Fibroblast of skin of right quadriceps (primary cell): ENCODE data around the gene CACNA1D.
"Not testable (repeated sequence)": the region's sequence is repeated elsewhere in the genome, so short reads cannot be mapped to it uniquely, and the experiment has no call there.

ENCODE experiments used
- DNase-seq: peaks from one replicate; pipeline ENCODE4 v3.0.0-alpha.2; 2013

The CACNA1D gene

DNA sequence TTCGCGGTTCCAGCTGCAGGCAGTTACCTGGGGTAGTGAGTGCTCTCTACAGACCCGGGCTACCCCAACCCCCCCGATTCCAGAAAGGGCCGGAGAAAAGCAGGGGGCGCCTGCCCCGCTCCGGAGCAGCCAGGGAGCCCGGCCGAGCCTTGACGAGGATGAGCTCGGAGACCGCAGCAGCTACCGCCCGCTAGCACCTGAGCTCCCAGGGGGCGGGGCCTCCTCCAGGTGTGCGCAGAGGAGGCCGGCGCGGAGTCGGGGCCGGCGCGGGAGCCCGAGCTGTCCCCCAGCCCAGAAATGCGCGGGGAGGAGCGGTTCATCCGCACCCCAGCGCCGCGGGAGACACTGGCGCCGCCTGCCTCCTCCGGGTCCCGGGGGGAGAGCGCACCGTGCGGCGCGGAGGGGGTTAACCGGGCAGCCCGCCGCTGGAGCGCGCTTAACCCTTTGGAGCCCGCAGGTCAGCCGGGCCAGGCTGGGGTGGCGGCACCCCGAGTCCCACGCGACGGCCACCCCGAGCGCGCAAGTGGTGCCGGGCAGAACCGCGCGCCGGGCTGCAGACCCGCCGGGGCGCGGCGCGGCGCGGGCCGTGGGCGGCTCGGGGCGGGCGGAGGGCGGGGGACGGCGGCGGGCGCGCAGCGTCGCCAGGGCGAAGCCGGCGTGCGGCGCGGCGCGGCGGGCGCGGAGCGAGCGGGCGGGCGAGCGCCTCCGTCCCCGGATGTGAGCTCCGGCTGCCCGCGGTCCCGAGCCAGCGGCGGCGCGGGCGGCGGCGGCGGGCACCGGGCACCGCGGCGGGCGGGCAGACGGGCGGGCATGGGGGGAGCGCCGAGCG lies at the start of gene CACNA1D:
TSS of gene CACNA1D (plus strand) at position 649 of the 829 bp plus-strand sequence. CDS start 556 bp downstream, outside the sequence.
- no peak for DNase-seq

GRCh38 chr3:53457068-53457467 lies 37.3 kb upstream of the CACNA1D start:
- no peak for DNase-seq

DNA sequence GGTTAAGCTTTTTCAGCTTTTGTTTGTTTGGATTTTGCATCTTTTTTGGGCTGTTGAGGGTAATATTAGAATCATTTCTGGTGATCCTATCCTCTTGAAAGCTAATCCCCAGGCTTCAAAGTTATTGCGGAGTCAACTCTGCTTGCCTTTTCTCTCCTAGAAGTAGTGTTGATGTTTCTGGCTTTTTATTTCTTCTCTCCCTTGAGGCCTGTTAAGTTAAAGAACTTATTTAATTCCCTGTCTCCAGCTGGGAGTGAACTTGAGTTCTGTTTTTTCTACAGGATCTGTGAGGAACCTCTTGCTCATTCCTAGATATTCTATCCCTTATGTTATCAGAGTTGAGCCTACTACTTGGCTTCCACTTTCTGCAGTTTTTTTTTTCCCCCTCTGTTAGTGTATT lies 34.1 kb upstream of the CACNA1D start:
- no peak for DNase-seq

- DNase-seq, result no peak
Observed at GRCh38 chr3:53464424-53464823, 30.0 kb upstream of the CACNA1D start.

DNA sequence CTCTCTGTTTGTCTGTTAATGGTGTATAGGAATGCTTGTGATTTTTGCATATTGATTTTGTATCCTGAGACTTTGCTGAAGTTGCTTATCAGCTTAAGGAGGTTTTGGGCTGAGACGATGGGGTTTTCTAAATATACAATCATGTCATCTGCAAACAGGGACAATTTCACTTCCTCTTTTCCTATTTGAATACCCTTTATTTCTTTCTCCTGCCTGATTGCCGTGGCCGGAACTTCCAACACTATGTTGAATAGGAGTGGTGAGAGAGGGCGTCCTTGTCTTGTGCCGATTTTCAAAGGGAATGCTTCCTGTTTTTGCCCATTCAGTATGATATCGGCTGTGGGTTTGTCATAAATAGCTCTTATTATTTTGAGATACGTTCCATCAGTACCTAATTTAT lies 24.7 kb upstream of the CACNA1D start:
- DNase-seq, result not testable (repeated sequence)

GRCh38 chr3:53473422-53473821 lies 21.0 kb upstream of the CACNA1D start:
- no peak for DNase-seq

DNA sequence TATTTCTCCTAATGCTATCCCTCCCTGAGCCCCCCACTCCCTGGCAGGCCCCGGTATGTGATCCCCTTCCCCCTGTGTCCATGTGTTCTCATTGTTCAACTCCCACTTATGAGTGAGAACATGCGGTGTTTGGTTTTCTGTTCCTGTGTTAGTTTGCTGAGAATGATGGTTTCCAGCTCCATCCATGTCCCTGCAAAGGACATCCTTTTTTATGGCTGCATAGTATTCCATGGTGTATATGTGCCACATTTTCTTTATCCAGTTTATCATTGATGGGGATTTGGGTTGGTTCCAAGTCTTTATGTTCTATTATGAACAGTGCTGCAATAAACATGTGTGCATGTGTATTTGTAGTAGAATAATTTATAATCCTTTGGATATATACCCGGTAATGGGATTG lies 18.0 kb upstream of the CACNA1D start:
- DNase-seq, result not testable (repeated sequence)

DNA sequence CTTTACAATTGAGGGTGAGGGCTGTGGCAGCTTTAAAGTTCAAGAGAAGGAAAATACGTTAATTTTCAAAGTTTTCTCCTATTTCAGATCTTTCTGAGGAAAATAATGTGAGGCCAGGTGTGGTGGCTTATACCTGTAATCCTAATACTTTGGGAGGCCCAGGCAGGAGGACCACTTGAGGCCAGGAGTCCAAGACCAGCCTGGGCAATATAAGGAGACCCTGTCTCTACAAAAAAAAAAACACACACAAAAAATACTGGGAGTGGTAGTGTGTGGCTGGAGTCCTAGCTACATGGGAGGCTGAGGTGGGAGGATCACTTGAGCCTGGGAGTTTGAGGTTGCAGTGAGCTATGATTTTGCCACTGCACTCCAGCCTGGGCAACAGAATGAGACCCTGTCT lies 16.7 kb upstream of the CACNA1D start:
- not testable (repeated sequence) for DNase-seq

GRCh38 chr3:53478166-53478830 lies 16.1 kb upstream of the CACNA1D start:
- DNase-seq, result no peak

- DNase-seq, result no peak
Observed at GRCh38 chr3:53478921-53479664, 15.3 kb upstream of the CACNA1D start.

DNA sequence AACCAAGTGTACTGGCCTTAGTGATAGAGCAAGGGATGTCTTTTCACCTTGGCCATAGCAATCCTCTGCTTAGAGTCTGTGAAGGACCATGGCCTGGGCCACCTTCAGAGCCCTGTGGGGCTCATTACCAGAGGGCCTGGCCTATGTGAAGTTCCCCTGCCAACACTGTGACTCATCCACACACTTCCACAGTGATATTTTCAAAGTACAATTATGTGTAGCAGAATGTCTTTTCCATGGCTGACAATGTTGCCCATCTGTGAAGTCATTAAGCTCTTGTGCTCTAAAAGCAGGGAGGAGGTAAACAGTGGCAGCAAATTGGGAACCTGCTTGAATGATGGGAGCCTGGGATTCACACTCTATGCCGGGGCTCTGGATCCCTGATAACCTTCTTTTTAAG lies 12.2 kb upstream of the CACNA1D start:
- no peak for DNase-seq

GRCh38 chr3:53483821-53484220 lies 10.6 kb upstream of the CACNA1D start:
- no peak for DNase-seq

DNA sequence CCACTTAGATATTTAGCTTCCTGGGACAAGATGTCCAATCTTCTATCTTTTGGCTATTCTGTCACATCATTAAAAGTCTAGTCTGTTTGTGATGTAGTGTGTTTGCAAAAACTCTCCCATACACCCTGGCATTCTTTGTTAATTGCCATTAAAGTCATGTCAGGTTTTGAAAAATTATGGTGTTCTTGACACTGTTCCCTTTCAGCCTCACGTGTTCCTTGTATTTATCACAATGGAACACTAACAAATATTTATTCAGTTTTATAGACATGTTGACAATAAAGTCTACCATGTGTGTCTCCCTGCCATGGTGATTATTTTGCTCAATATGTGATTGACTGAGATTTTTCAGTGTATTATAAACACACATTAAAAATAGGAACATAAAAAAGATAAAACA lies 9.4 kb upstream of the CACNA1D start:
- DNase-seq, result no peak

DNA sequence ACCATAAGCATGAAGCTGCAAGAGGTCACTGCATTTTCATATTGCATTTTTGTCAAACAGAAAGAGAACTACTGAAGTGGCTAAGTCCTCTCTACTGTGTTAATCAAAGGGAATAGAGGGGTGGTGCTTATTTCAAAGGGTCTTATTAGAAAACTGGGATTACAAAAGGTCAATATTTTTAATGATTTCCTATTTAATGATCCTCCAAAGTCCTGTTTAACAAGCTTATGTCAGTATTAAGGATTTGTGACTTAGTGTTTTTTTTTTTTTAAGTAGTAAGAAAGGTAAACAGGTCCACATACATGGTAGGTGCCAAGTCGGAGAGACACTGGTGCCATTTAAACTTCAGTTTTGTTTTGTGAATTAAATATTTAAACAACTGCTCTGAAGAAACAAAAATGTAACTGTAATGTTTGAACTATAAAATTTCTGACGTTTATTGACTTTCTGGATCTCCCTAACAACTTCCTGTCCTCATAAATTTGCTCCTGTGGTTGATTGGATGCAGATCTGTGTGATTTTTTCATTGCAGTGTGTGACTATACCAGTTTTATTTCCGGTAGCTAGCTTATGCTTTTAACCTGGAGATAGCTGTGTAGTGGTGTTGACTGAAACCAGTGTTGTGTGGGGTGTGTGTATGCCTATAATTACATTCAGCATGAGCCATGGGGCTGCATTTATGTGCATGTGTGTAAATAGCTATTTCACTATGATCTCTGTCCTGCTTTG lies 8.6 kb upstream of the CACNA1D start:
- no peak for DNase-seq

- DNase-seq, result no peak
Observed at GRCh38 chr3:53486961-53487654, 7.3 kb upstream of the CACNA1D start.

- no peak for DNase-seq
Observed at GRCh38 chr3:53489386-53489785, 5.0 kb upstream of the CACNA1D start.

- DNase-seq, result no peak
Observed at GRCh38 chr3:53489787-53490458, 4.5 kb upstream of the CACNA1D start.

GRCh38 chr3:53490459-53490968 lies 3.9 kb upstream of the CACNA1D start:
- no peak for DNase-seq

GRCh38 chr3:53491276-53491675 lies 3.1 kb upstream of the CACNA1D start:
- DNase-seq, result no peak

DNA sequence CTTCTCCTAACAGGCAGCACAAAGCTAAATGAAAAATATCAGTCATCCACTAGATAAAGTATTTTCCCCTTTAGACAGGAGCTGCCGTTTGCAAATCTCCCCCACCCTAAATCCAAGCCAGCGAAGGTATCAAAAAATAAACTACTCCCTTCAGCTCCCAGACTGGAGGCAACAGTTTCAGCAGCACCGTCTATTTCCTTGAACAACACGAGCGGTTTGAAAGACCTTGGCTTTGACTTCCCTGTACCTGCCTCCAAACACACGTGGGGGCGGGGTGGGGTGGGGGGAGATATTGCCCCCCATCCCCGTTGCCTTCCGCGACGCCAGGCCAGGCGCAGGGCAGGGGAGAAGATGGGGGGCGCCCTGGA lies 832 bp upstream of the CACNA1D start:
- DNase-seq, result no peak

DNA sequence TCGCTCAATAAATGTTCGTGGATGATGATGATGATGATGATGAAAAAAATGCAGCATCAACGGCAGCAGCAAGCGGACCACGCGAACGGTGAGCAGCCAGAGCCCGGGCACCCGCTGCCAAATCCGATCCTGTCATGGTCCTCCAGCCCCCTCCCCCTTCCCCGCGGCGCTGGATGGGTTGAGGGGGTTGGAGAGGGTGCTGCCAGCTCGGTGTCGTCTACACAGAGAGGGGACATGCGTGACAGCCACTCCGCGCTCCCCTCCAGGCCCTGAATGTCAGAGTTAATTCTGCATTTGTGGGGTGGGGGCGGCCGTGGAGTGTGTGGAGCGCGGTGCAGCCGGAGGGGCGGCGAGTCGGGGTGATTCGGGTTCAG lies 722 bp downstream of the CACNA1D start:
- DNase-seq, result no peak
